ENCODE data around the gene ZC3H7A. TPM values are rescaled to one million over a fixed set of nuclear protein-coding genes. Genes with fewer than 3 reads are reported as not detected.
A peak's percentile ranks its signal among the peaks of the same experiment; 100 is the strongest.

ZC3H7A gene
- total and polyA plus RNA-seq, 2 of the 13 experiments (the other 11 are each of a cell fraction or from before 2014, with no cell fraction given): 29.2 to 36.8 TPM

DNA sequence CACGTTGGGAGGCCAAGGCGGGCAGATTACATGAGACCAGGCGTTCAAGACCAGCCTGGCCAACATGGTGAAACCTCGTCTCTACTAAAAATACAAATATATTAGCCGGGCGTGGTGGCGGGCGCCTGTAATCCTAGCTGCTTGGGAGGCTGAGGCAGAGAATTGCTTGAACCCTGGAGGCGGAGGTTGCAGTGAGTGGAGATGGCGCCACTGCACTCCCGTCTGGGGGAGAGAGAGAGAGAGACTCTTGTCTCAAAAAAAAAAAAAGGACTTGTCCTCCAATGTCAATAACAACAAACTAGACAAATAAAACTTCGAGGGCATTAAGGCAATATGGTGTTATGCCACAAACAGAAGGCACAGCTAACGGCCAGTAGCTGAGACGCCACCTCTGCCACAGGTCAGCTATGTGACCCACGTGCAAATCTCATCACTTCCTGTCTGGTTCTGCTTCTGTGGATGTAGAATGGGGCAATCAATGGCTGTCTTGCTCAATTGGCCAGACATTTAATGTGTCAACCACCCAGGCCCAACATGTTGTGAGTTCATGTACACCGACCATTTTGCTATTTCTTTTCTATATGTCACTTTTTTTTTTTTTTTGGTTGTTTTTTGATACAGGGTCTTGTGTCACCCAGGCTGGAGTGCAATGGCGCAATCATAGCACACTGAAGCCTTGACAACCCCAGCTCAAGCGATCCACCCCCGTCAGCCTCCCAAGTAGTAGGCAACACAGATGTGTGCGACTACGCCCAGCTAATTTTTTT, 53.6 kb downstream of the ZC3H7A start (continued):
- peak; percentile 63; the same call in 1 of the 2 replicates for TF ChIP-seq ZNF256 (CRISPR knock-in tag; conservative IDR thresholded peaks at IDR 0.05)
- TF ChIP-seq KLF12 (CRISPR knock-in tag; IDR thresholded peaks at IDR 0.05; ENCODE audit: borderline replicate concordance): no peak; the same call in 1 of the 2 replicates
- TF ChIP-seq PCBP1 (IDR thresholded peaks at IDR 0.05; ENCODE audit: borderline replicate concordance, low read depth, low read length): no peak
- no peak for TF ChIP-seq ZNF709 (CRISPR knock-in tag; IDR thresholded peaks at IDR 0.05)
- no peak for TF ChIP-seq XRCC5 (optimal IDR thresholded peaks at IDR 0.05; ENCODE audit: low read length)
- TF ChIP-seq, protein P1, sequence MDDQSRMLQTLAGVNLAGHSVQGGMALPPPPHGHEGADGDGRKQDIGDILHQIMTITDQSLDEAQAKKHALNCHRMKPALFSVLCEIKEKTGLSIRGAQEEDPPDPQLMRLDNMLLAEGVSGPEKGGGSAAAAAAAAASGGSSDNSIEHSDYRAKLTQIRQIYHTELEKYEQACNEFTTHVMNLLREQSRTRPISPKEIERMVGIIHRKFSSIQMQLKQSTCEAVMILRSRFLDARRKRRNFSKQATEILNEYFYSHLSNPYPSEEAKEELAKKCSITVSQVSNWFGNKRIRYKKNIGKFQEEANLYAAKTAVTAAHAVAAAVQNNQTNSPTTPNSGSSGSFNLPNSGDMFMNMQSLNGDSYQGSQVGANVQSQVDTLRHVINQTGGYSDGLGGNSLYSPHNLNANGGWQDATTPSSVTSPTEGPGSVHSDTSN (CRISPR knock-in tag; IDR thresholded peaks at IDR 0.05; ENCODE audit: borderline replicate concordance): peak; percentile 8; the same call in 1 of the 2 replicates
- no peak; the same call in 1 of the 2 replicates for TF ChIP-seq ZNF274 (CRISPR knock-in tag; IDR thresholded peaks at IDR 0.05)
- no peak for TF ChIP-seq CERS6 (CRISPR knock-in tag; IDR thresholded peaks at IDR 0.05)
- TF ChIP-seq ZNF362 (CRISPR knock-in tag; IDR thresholded peaks at IDR 0.05; ENCODE audit: borderline replicate concordance): peak; percentile 67
- TF ChIP-seq BORCS8-MEF2B (CRISPR knock-in tag; IDR thresholded peaks at IDR 0.05): no peak
- no peak for TF ChIP-seq ZNF33B (CRISPR knock-in tag; IDR thresholded peaks at IDR 0.05)
- peak; percentile 15; the same call in 1 of the 2 replicates for TF ChIP-seq LBX2 (CRISPR knock-in tag; IDR thresholded peaks at IDR 0.05; ENCODE audit: borderline replicate concordance)
- TF ChIP-seq, protein P2, sequence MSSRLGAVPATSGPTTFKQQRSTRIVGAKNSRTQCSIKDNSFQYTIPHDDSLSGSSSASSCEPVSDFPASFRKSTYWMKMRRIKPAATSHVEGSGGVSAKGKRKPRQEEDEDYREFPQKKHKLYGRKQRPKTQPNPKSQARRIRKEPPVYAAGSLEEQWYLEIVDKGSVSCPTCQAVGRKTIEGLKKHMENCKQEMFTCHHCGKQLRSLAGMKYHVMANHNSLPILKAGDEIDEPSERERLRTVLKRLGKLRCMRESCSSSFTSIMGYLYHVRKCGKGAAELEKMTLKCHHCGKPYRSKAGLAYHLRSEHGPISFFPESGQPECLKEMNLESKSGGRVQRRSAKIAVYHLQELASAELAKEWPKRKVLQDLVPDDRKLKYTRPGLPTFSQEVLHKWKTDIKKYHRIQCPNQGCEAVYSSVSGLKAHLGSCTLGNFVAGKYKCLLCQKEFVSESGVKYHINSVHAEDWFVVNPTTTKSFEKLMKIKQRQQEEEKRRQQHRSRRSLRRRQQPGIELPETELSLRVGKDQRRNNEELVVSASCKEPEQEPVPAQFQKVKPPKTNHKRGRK (CRISPR knock-in tag; IDR thresholded peaks at IDR 0.05): no peak
- no peak; the same call in 1 of the 2 replicates for TF ChIP-seq ZFP36L2 (CRISPR knock-in tag; IDR thresholded peaks at IDR 0.05)
- no peak for TF ChIP-seq ATF7 (IDR thresholded peaks at IDR 0.05)
- no peak for TF ChIP-seq ATF7 (CRISPR knock-in tag; IDR thresholded peaks at IDR 0.05)
- TF ChIP-seq ZNF761 (CRISPR knock-in tag; conservative IDR thresholded peaks at IDR 0.05): no peak
- no peak for TF ChIP-seq ZNF337 (CRISPR knock-in tag; IDR thresholded peaks at IDR 0.05; ENCODE audit: borderline replicate concordance, low read depth)
- no peak for TF ChIP-seq NFATC3 (CRISPR knock-in tag; IDR thresholded peaks at IDR 0.05)
- TF ChIP-seq ZNF614 (CRISPR knock-in tag; IDR thresholded peaks at IDR 0.05; ENCODE audit: borderline replicate concordance): peak; percentile 81
- TF ChIP-seq ZBTB8A (CRISPR knock-in tag; IDR thresholded peaks at IDR 0.05; ENCODE audit: borderline replicate concordance, low read depth): 0 out of 2 replicates have a peak, but pooled peaks have one; percentile 40
- TF ChIP-seq, protein P3, sequence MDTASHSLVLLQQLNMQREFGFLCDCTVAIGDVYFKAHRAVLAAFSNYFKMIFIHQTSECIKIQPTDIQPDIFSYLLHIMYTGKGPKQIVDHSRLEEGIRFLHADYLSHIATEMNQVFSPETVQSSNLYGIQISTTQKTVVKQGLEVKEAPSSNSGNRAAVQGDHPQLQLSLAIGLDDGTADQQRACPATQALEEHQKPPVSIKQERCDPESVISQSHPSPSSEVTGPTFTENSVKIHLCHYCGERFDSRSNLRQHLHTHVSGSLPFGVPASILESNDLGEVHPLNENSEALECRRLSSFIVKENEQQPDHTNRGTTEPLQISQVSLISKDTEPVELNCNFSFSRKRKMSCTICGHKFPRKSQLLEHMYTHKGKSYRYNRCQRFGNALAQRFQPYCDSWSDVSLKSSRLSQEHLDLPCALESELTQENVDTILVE (CRISPR knock-in tag; IDR thresholded peaks at IDR 0.05): 0 out of 2 replicates have a peak, but pooled peaks have one; percentile 61
- TF ChIP-seq PHF20 (CRISPR knock-in tag; IDR thresholded peaks at IDR 0.05): peak; percentile 47; the same call in 1 of the 2 replicates

Data from HepG2 (cell line).